ENCODE results near the gene PRAME. TPM values are rescaled to one million over a fixed set of nuclear protein-coding genes. Genes with fewer than 3 reads are reported as not detected.

PRAME gene
- total RNA-seq, 2 experiments from 2014 or later = not detected

DNA sequence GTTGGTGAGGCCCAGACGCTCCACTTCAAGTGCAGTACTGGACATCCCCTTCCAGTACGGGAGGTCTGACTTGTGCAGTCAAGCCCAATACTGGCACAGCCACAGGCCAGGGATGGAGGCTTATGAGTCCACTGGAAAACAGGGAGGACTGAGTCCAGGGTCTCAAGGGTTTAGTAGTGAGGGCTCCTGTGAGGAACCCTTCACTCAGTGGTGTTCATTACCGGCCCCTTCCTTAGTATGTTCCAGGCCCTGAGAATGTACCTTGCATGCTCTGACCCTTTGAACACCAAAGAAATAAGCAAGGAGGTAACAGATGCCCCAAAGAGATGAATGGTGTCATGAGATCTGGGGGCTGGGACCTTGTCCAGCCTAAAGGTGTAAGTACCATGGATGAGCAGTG, 11.8 kb downstream of the PRAME start:
- Mint-ChIP-seq H3K4me1 (ENCODE audit: low read depth) (no peaks in the 10 kb centered on the region), H3K27me3 (peaks cover 1% of the 10 kb centered on the region), H3K4me3 (no peak overlapping the region), H3K27ac (no peak overlapping the region), H3K9me3 (no peaks in the 10 kb centered on the region), H3K36me3 (ENCODE audit: low read depth) (no peaks in the 10 kb centered on the region)
- intact Hi-C loops (cut with micrococcal nuclease) = no loop called here
- DNase-seq (no peak), ATAC-seq (no peak)
- POLR2A ChIA-PET = no interaction called here
- CTCF ChIA-PET = no interaction called here
- TF ChIP-seq CTCF (IDR thresholded peaks at IDR 0.05) = no peak

DNA sequence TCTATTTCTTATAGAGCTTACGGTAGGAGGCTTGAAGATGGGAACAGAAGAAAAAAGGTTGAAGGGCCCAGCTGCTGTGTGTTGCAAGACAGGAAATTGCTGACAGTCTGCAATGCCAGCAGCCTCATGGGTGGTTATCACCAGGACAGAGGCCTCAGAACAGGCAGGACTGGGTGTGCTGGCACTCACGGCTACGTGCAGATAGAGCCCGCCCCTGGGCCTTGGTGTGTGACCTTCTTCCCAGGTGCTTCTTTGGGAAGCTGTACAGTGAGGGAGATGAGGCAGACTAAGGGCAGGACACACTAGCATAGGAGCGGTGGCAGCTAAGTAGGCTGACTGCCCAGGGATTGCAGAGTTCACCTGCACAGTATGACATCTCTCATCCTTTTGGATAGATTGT, 12.6 kb downstream of the PRAME start:
- Mint-ChIP-seq H3K36me3 (ENCODE audit: low read depth) (no peaks in the 10 kb centered on the region), H3K27ac (no peak overlapping the region)
- intact Hi-C loops (cut with micrococcal nuclease) = no loop called here

GRCh38 chr22:22545084-22545483, 14.0 kb downstream of the PRAME start:
- no peaks in the 10 kb centered on the region for H3K4me1 Mint-ChIP-seq (ENCODE audit: low read depth)
- DNase-seq (no peak), ATAC-seq (no peak)
- H3K9me3 Mint-ChIP-seq = no peaks in the 10 kb centered on the region
- H3K27ac Mint-ChIP-seq = no peak overlapping the region
- H3K36me3 Mint-ChIP-seq (ENCODE audit: low read depth) = no peaks in the 10 kb centered on the region
- peaks cover 1% of the 10 kb centered on the region for H3K27me3 Mint-ChIP-seq
- no peak overlapping the region for H3K4me3 Mint-ChIP-seq
- no peak for TF ChIP-seq CTCF (IDR thresholded peaks at IDR 0.05)
- ChIA-PET POLR2A (interaction anchor here (0.6 kb wide), 1 partner anchor 157 kb away, joined by 3 read pairs; no protein-coding TSS in a partner anchor), CTCF (interaction anchor here (1.0 to 2.5 kb wide), 4 partner anchors 14 to 41 kb away, joined by 3 to 7 read pairs (median 5); partner anchors contain the start of genes PRAME and ZNF280B)
- intact Hi-C loops (cut with micrococcal nuclease) = no loop called here

More for the DNA sequence above, 12.6 kb downstream of the PRAME start:
- no peaks in the 10 kb centered on the region for H3K4me1 Mint-ChIP-seq (ENCODE audit: low read depth)
- no peak for ATAC-seq
- H3K27me3 Mint-ChIP-seq = peaks cover 1% of the 10 kb centered on the region
- ChIA-PET POLR2A (no interaction called here), CTCF (interaction anchor here (1.4 to 2.5 kb wide), 3 partner anchors 12 to 40 kb away, joined by 4 to 7 read pairs (median 6); partner anchors contain the start of genes PRAME and ZNF280B)
- TF ChIP-seq CTCF (IDR thresholded peaks at IDR 0.05) = no peak
- no peak overlapping the region for H3K4me3 Mint-ChIP-seq
- DNase-seq = no peak
- no peaks in the 10 kb centered on the region for H3K9me3 Mint-ChIP-seq

DNA sequence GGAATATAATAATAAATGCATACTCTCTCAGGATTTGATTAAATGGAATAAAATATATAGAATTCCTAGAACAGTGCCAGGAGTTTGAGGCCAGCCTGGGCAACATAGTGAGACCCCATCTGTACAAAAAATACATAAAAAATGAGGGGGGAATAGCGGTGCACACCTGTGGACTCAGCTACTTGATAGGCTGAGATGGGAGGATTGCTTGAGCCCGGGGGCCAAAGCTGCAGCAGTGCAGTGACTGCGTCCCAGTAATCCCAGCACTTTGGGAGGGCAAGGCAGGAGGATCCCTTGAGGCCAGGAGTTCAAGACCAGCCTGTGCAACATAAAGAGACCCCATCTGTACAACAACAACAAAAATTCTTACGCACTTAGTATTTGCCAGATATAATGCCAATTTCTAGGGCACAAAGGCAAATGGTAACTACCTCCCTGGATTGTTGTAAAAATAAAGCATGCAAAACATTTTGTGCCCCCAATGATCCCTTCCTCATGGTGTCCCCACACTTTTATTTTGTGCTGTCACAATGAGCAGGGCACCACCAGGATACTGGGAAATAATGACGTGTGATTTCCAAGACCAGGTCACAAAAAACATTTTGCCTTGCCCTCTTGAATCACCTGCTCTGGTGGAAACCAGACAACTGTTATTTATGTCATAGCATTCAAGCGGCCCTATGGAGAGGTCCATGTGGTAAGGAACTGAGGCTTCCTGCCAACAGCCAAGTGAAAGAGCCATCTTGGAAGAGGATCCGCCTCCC, 20.7 kb downstream of the PRAME start:
- ChIA-PET CTCF (interaction anchor here (1.0 to 1.2 kb wide), 3 partner anchors 23 to 38 kb away, joined by 3 to 4 read pairs (median 3); no protein-coding TSS in a partner anchor), POLR2A (no interaction called here)
- peaks cover 2% of the 10 kb centered on the region for H3K27me3 Mint-ChIP-seq
- no peaks in the 10 kb centered on the region for H3K36me3 Mint-ChIP-seq (ENCODE audit: low read depth)
- no peak for TF ChIP-seq CTCF (IDR thresholded peaks at IDR 0.05)
- ATAC-seq (no peak), DNase-seq (no peak)
- intact Hi-C loops (cut with micrococcal nuclease) = no loop called here
- no peak overlapping the region for H3K4me3 Mint-ChIP-seq
- H3K4me1 Mint-ChIP-seq (ENCODE audit: low read depth) = no peaks in the 10 kb centered on the region
- no peaks in the 10 kb centered on the region for H3K9me3 Mint-ChIP-seq
- H3K27ac Mint-ChIP-seq = no peak overlapping the region

- intact Hi-C loops (cut with micrococcal nuclease) = no loop called here
- no peaks in the 10 kb centered on the region for H3K36me3 Mint-ChIP-seq (ENCODE audit: low read depth)
- TF ChIP-seq CTCF (IDR thresholded peaks at IDR 0.05) = no peak
- CTCF ChIA-PET = no interaction called here
- no peak for DNase-seq
- no peak for ATAC-seq
- H3K27me3 Mint-ChIP-seq = peaks cover 2% of the 10 kb centered on the region
- no peak overlapping the region for H3K4me3 Mint-ChIP-seq
- no peaks in the 10 kb centered on the region for H3K4me1 Mint-ChIP-seq (ENCODE audit: low read depth)
- no peak overlapping the region for H3K27ac Mint-ChIP-seq
- H3K9me3 Mint-ChIP-seq = no peaks in the 10 kb centered on the region
- POLR2A ChIA-PET = interaction anchor here (0.5 kb wide), 1 partner anchor 28 kb away, joined by 3 read pairs; no protein-coding TSS in a partner anchor
Observed at GRCh38 chr22:22536916-22537315, 22.1 kb downstream of the PRAME start.

Data from activated CD8-positive, alpha-beta T cell treated with anti-CD3 and anti-CD28 coated beads for 36 hours (primary cell).